Measurements from ENCODE around the gene AKR1B15. TPM values are rescaled to one million over a fixed set of nuclear protein-coding genes. Genes with fewer than 3 reads are reported as not detected.

The AKR1B15 gene
- polyA plus RNA-seq, 1 experiment, result 0.10 TPM

GRCh38 chr7:134574322-134574721, 25.4 kb downstream of the AKR1B15 start:
- H3K27ac ChIP-seq (ENCODE audit: low read depth, low read length), result no peak overlapping the region
- H3K4me3 ChIP-seq (ENCODE audit: low read depth, low read length), result no peak overlapping the region
- DNase-seq (ENCODE audit: low read depth, low spot score), result no peak
- ChIA-PET CTCF (interaction anchor here (1.6 kb wide), 1 partner anchor 27 kb away, joined by 7 read pairs; no protein-coding TSS in a partner anchor), POLR2A (no interaction called here)
- H3K27me3 ChIP-seq (ENCODE audit: control insufficient read depth, insufficient read depth, low read length), result peaks cover 9% of the 10 kb centered on the region
- no peak for TF ChIP-seq CTCF (IDR thresholded peaks at IDR 0.05; ENCODE audit: low read depth, low read length)
- H3K9me3 ChIP-seq (ENCODE audit: control insufficient read depth, insufficient read depth, low read length), result peaks cover 5% of the 10 kb centered on the region; the same call in 1 of the 2 replicates

- Histone ChIP-seq H3K9me3 (ENCODE audit: control insufficient read depth, insufficient read depth, low read length) (peaks cover 3% of the 10 kb centered on the region; the same call in 1 of the 2 replicates), H3K27ac (ENCODE audit: low read depth, low read length) (no peak overlapping the region), H3K27me3 (ENCODE audit: control insufficient read depth, insufficient read depth, low read length) (peaks cover 21% of the 10 kb centered on the region), H3K4me3 (ENCODE audit: low read depth, low read length) (no peak overlapping the region)
- POLR2A ChIA-PET, result no interaction called here
- DNase-seq (ENCODE audit: low read depth, low spot score), result no peak
- CTCF ChIA-PET, result interaction anchor here (0.6 to 1.0 kb wide), 2 partner anchors 37 to 152 kb away, joined by 3 read pairs; no protein-coding TSS in a partner anchor
- TF ChIP-seq CTCF (IDR thresholded peaks at IDR 0.05; ENCODE audit: low read depth, low read length), result no peak
Observed at GRCh38 chr7:134584290-134584689, 35.4 kb downstream of the AKR1B15 start.

- no peak for DNase-seq (ENCODE audit: low read depth, low spot score)
- ChIA-PET CTCF (no interaction called here), POLR2A (no interaction called here)
- Histone ChIP-seq H3K9me3 (ENCODE audit: control insufficient read depth, insufficient read depth, low read length) (peaks cover 3% of the 10 kb centered on the region; the same call in 1 of the 2 replicates), H3K4me3 (ENCODE audit: low read depth, low read length) (no peak overlapping the region), H3K27me3 (ENCODE audit: control insufficient read depth, insufficient read depth, low read length) (peaks cover 7% of the 10 kb centered on the region), H3K27ac (ENCODE audit: low read depth, low read length) (no peak overlapping the region)
- no peak for TF ChIP-seq CTCF (IDR thresholded peaks at IDR 0.05; ENCODE audit: low read depth, low read length)
Observed at GRCh38 chr7:134585897-134586296, 37.0 kb downstream of the AKR1B15 start.

GRCh38 chr7:134587750-134588149, 38.8 kb downstream of the AKR1B15 start:
- no peak for DNase-seq (ENCODE audit: low read depth, low spot score)
- H3K4me3 ChIP-seq (ENCODE audit: low read depth, low read length), result no peak overlapping the region
- ChIA-PET POLR2A (no interaction called here), CTCF (no interaction called here)
- peaks cover 10% of the 10 kb centered on the region; the same call in 1 of the 2 replicates for H3K9me3 ChIP-seq (ENCODE audit: control insufficient read depth, insufficient read depth, low read length)
- H3K27me3 ChIP-seq (ENCODE audit: control insufficient read depth, insufficient read depth, low read length), result peaks cover 5% of the 10 kb centered on the region
- no peak for TF ChIP-seq CTCF (IDR thresholded peaks at IDR 0.05; ENCODE audit: low read depth, low read length)
- H3K27ac ChIP-seq (ENCODE audit: low read depth, low read length), result no peak overlapping the region

- DNase-seq (ENCODE audit: low read depth, low spot score), result no peak
Observed at GRCh38 chr7:134589491-134589941, 40.6 kb downstream of the AKR1B15 start.

More at GRCh38 chr7:134589491-134589941, 40.6 kb downstream of the AKR1B15 start:
- ChIA-PET CTCF (no interaction called here), POLR2A (no interaction called here)
- Histone ChIP-seq H3K9me3 (ENCODE audit: control insufficient read depth, insufficient read depth, low read length) (peaks cover 10% of the 10 kb centered on the region; the same call in 1 of the 2 replicates), H3K4me3 (ENCODE audit: low read depth, low read length) (no peak overlapping the region), H3K27me3 (ENCODE audit: control insufficient read depth, insufficient read depth, low read length) (no peaks in the 10 kb centered on the region), H3K27ac (ENCODE audit: low read depth, low read length) (no peak overlapping the region)
- no peak for TF ChIP-seq CTCF (IDR thresholded peaks at IDR 0.05; ENCODE audit: low read depth, low read length)

All from AG04450 (cell line).